Activated T-helper 1 cell treated with anti-CD3 and anti-CD28 coated beads, Interleukin-2, amount 50 U/mL, for 16 hours (primary cell): ENCODE measurements around the gene EPG5.

Experiments
- DNase-seq, 2 donors: peaks; one replicate each; pipeline ENCODE4 v3.0.0-alpha.2; 2020; ENCODE audit warnings: low read depth in 1 of 2, low spot score in 1 of 2

Gene EPG5

DNA sequence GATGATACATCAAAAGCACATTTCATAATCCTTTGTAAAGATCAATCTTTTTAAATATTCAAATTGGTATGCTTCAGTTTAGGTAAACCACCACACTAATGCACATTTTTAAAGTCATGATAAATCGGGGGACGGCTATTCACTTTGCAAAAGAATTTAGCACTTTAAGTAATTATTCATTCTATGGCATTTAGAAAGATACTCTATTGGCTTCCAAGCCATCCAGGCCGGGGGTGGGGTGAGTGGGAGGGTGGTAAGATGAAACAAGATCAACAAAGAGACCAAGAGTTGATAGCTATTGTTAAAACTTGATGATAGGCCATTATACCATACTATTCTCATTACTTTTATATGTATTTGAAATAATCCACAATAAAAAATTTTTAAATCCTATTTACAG is 41.0 kb downstream of the EPG5 start:
- DNase-seq = no peak

GRCh38 chr18:45923138-45923537 is 44.0 kb downstream of the EPG5 start:
- DNase-seq = no peak

- no peak for DNase-seq
Measured at GRCh38 chr18:45920367-45920766, 46.8 kb downstream of the EPG5 start.

DNA sequence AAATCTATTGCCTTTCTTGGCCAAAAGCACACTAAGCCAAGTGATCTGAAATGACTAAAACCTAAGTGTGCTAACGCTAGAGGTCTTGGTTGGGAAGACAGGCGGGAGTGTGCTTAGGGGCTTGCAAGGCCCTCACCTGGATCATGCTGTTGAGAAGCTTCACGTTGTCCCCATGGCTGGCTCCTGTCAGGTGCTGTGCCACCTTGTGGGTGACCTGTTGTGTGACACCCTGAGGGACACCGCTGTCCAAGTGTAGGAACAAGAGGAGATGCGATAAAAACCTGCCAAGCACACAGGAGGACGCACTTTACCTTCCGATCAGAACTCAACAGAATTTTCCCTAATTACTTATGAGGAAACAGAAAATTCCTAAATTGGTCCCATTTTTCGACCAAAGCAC is 50.8 kb downstream of the EPG5 start:
- no peak for DNase-seq

DNA sequence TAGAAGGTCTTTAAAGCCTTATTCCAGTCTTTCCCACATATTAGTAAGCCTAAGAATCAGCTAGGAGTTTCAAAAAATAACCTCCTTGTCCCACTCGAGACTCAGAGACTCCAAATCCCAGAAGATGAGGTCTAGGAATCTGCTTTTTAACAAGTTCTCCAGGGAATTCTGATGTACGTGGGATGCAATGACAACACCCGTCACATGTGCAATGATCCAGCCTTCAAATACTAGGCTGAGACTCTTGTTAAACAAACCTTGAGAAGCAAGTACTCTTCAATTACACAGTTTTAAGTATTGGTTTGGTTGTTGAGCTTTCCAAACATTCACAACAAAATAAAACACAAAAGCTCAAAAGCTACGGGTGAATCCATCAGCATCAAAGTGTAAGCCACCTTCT is 53.9 kb downstream of the EPG5 start:
- no peak for DNase-seq

DNA sequence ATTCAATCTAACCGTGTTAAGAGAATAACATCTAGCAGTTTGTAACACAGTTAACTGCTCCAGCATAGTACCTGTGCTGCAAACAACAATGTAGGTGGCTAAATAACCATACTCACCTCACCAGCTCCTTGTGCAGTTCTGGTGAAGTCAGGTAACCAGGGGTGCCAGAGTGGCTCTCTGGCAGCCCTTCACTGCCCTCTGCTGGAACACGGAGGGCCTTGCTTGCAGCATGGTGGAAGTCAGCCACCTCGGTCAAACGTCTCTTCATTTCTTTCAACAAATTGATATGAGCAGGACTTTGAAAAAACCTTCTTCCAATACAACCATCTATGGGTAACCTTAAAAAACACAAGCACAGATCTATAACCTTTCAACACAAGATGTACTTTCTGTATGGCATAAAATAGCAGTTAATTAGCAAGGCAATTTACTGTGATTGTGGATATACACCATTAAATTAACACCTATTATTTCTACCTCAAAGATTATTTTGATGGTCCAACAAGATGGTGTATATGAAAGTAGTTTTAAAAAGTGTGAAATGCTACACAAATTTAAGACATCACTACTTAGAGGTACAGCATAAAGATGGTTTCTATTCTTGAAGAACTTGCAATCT is 56.6 kb downstream of the EPG5 start:
- peak; percentile 7 to 35 for DNase-seq

DNA sequence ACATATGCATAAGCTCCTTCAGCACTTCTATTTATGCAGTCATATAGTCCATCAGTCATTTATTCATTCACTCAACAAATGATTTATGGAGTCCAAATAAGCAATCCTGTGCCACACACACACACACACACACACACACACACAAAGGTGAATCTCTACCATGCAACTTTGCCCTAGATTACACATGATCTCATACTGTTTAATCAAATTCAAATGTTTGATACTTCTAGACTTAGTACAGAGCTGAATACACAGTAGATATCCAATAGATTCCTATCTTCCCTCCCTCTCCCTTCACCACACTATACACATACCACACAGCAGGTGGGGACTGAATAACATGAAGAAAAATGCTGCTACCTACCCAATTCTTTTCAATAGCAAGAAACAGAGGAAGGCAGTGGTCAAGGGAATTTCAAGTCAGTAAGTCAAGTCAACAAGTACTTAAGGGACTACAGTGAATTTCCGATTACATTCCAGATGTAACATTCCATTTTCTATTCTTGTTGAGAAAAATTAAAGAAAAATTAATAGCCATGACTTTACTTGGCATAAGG is 65.4 kb downstream of the EPG5 start:
- DNase-seq = no peak

GRCh38 chr18:45900623-45901022 is 66.5 kb downstream of the EPG5 start:
- no peak for DNase-seq

DNA sequence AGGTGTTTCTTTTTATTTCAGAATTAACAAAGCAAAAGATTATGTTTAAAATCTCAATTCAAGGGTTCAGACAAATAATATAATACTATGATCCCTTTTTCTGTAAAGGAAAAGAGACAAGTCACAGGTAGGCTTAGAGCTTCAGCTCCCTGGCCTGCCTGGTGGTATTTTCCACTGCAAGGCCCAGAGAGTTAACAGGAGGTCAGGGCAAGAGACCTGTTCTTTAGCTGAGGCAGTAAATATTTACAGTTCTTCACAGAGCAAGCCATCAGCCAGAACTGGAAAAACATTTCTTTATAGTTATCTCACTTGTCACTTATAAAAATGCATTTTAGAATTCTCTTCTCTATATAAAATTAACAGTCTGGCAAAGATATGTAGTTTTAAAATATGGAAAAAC is 70.1 kb downstream of the EPG5 start:
- DNase-seq = no peak

GRCh38 chr18:45896452-45896851 is 70.7 kb downstream of the EPG5 start:
- no peak for DNase-seq

DNA sequence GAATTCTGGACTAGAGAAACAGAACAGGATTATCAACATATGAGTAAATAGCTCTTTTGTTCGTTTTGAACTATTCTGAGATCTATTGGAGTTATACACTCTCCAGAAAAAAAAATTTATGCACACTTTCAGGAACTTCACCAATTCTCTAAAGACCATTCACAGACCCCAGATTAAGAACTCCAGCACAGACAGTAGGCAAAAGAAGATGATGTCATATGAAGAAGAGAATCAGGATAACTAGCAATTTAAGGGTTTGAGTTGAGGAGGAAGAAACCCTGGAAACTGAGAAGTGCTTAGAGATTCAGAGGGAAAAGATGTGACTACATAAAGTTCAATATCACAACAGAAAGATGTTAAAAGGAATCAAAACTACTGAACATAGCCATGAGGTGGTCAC is 71.8 kb downstream of the EPG5 start:
- no peak for DNase-seq

- no peak for DNase-seq
Measured at GRCh38 chr18:45894818-45895217, 72.3 kb downstream of the EPG5 start.

GRCh38 chr18:45891806-45892205 is 75.3 kb downstream of the EPG5 start:
- DNase-seq = no peak

- DNase-seq = no peak
Measured at GRCh38 chr18:45890606-45891005, 76.5 kb downstream of the EPG5 start.

DNA sequence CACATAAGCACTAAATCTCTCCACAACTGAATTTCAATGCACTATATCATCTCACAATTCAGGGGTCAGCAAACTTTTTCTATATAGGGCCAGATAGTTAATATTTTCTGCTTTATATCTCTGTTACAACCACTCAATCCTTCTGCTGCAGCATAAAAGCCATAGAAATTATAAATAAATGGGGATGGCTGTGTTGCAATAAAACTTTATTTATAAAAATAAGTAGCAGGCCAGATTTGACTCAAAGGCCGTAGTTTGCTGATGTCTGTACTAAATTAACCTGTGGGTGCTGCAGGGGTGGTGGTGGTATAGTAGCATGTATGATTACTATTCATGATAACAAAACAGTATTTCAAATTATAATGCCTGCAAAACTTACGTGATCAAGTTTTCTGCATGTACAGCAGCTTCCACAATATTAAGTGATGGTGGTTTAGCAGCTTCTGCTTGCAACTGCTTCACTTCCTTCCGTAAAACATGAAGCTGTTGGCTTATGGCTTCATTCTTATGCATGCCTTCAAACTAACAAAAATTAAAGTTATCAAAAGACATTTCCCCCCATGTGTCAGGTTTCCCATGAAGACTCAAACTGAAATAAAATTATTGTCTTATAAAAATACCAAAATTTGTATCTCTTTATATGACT is 77.6 kb downstream of the EPG5 start:
- no peak for DNase-seq

DNA sequence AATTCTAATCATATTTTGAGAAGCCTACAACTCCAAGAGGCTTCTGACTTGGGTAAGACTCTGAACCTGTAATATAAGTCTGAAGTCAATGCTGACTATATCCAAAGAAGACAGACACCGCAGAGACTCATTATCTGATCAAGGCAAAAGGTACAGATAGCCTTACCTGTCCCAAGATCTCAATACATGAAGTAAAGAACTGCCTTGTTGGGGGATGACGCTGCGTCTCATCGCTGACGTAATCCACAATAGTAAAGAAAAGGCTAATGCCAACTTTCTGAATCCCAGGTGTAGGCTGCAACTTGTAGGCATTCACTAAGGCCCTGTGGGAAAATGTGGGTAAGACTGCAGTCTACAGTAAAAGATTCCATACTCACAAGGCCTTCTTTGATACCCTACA is 79.5 kb downstream of the EPG5 start:
- DNase-seq = no peak

DNA sequence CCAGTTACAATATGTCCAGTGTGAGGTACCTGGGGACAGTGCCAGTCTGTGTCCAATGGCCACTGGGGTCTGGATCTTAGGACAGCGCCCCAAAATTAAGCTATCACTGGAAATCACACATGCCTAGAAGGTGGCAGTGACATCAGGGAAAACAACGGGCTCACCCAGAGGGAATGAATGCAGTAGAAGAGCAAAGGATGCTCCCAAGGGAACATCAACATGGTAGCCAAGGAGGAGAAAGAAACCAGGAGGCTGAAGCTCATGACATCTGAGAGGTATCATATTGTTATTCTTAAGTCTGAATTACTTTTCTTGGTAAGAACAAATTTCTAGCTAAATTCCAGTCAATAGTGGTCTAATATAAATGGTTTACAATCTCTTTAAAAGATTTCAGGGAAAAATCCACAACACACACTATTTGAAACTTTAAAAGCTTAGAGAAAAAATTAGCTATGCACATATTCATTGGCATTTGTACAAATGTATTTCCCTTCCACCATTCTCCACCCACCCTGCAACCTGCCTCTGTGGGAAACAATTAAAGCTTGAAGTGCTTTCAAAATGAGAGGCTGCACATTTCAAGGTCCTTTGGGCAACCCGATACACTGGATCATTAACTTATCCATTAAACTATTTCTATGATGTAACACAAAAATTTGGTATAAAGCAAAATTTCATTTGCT is 86.1 kb downstream of the EPG5 start:
- no peak for DNase-seq

DNA sequence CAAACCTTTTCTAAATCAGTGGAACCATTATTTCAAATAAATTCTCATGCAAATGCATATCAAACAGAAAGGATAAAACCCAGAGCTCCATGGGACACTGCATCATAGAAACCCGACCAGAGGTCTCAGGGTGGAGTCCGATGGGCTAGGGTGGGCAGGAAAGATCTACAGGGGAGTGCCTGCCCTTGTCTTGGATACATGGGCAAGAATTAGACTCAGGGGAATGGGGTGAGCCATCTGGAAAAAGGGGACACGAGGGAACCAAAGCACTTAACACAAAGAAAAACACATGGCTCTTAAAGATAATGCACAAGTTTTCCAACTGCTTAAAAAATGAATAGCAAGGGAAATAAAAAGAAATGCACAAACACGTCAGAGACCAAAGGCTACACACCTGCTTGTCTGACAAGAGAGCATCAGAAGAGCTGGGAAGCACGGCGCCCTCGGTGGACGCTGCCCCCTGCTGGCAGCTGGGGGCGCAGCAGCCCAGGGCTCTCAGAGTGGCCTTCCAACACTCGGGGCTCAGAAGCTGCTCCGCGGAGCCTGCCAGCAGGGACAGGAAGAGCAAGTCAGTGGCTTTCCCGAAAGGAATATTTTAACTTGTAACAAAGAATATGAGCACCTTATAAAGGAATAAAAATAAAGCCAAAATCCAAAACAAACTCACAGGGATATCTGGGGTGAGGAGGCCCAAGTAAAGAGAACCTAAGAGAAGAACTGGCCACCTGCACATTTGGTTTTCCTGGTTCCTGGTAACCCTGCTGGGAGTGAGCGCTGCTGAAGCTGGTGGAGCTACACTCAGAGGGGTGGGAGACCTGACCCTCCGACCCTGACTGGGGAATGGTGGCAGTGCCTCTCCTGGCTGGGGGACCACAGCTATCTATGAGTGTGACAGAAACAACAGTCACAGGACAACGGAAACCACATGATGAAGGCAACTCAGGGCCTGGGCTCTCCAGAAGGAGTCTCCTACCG is 87.2 kb downstream of the EPG5 start:
- peak; percentile 51 to 67 for DNase-seq

GRCh38 chr18:45877403-45877802 is 89.7 kb downstream of the EPG5 start:
- DNase-seq = no peak

DNA sequence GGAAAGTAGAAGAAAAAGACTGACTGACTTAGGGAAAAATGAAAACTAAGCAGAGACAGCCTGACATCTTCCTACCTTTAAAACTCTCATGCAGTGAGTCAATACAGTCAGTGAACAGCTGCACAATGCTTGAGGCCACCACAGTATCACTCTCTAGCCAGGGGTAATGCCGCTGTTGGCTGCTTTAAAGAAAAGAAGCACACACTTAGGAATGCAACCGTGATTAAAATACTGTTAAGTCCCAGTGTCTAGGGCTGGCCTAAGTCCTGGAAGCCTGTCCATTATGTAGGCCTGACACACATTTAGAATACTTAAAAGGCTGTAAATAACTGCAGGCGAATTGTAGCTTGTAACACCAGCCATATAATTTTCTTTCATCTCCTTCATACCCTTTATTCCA is 91.0 kb downstream of the EPG5 start:
- no peak for DNase-seq

DNA sequence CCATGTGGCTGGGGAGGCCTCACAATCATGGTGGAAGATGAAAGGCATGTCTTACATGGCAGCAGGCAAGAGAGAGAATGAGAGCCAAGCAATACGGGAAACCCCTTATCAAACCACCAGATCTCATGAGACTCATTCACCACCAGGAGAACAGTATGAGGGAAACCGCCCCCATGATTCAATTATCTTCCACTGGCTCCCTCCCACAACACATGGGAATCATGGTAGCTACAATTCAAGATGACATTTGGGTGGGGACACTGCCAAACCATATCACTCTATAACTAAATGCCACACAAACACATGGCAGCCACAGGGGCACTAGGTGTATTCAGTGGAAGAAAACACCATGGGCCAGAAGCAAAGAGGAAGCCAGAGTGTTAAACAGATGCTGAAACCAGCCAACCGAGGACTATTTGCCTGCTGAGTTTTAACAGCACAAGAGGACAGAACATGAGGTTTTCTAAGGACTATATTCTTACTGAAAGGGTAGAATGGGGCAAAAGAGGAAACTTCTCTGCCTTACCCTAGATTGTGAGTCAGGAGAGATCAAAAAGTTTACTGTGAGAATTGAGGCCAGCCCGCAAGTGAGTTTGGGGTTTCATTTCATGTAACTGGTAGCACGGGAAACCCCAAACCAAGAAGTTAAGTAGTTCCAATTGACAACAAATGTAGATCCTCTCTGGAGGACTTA is 92.5 kb downstream of the EPG5 start:
- peak in 1 of 2 donors; percentile 27 for DNase-seq
